Measurements from ENCODE around the gene NHLH1. TPM values are rescaled to one million over a fixed set of nuclear protein-coding genes. Genes with fewer than 3 reads are reported as not detected.

NHLH1 gene
- polyA plus RNA-seq, 3 donors, result 1.0 TPM; not detected in 2

GRCh38 chr1:160373696-160374095, 6.8 kb downstream of the NHLH1 start:
- TF ChIP-seq CTCF (IDR thresholded peaks at IDR 0.05), result no peak
- Histone ChIP-seq H3K4me1 (ENCODE audit: control insufficient read depth in 1 of 2, insufficient read depth in 2 of 2, low read length in 2 of 2) (peaks cover 28 to 37% of the 10 kb centered on the region in 2 donors), H4K20me1 (ENCODE audit: insufficient read depth, low read length) (no peaks in the 10 kb centered on the region), H3K9ac (ENCODE audit: insufficient read depth, low read length, poor library complexity, severe bottlenecking) (no peak overlapping the region), H2AFZ (ENCODE audit: insufficient read depth, low read depth, low read length, poor library complexity, severe bottlenecking) (no peak overlapping the region), H3K36me3 (replicated peaks in 1 of 2; ENCODE audit: control insufficient read depth in 1 of 2, insufficient read depth in 2 of 2, low read length in 2 of 2) (no peaks in the 10 kb centered on the region), H3K79me2 (ENCODE audit: insufficient read depth, low read length) (no peaks in the 10 kb centered on the region), H3K9me3 (replicated peaks in 1 of 2; ENCODE audit: control insufficient read depth in 1 of 2, insufficient read depth in 1 of 2, low read length in 2 of 2) (no peaks in the 10 kb centered on the region), H3K4me2 (replicated peaks; ENCODE audit: extremely low read depth, low read length, poor library complexity, severe bottlenecking) (no peak overlapping the region), H3K4me3 (replicated peaks in 1 of 3; ENCODE audit: low read depth in 2 of 3, low read length in 3 of 3) (no peak overlapping the region), H3K27me3 (ENCODE audit: control insufficient read depth in 2 of 2, insufficient read depth in 2 of 2, low read length in 2 of 2) (no peaks in the 10 kb centered on the region), H3K27ac (ENCODE audit: low read depth in 1 of 2, low read length in 2 of 2) (no peak overlapping the region)
- Mint-ChIP-seq H3K27ac (peak overlapping the region in 1 of 7 donors; percentile 4), H3K4me1 (peaks cover 36% of the 10 kb centered on the region), H3K36me3 (no peaks in the 10 kb centered on the region), H3K4me3 (no peak overlapping the region), H3K9me3 (peaks cover 0 to 2% (median 0%) of the 10 kb centered on the region in 7 donors), H3K27me3 (ENCODE audit: low read depth in 3 of 3) (peaks cover 2 to 7% (median 4%) of the 10 kb centered on the region in 3 donors)
- 50% methylated on average over 2 of the region's 4 CpGs for WGBS (ENCODE audit: insufficient coverage)
- intact Hi-C loops (cut with micrococcal nuclease), result no loop called here
- no peak for DNase-seq

- TF ChIP-seq CTCF (IDR thresholded peaks at IDR 0.05), result no peak
- H2AFZ ChIP-seq (ENCODE audit: insufficient read depth, low read depth, low read length, poor library complexity, severe bottlenecking), result peak overlapping the region; percentile 78
- WGBS (ENCODE audit: insufficient coverage), result 81% methylated on average over 6 of the region's 6 CpGs
- H3K27me3 ChIP-seq (ENCODE audit: control insufficient read depth in 2 of 2, insufficient read depth in 2 of 2, low read length in 2 of 2), result no peaks in the 10 kb centered on the region
- no peaks in the 10 kb centered on the region for H3K9me3 ChIP-seq (replicated peaks in 1 of 2; ENCODE audit: control insufficient read depth in 1 of 2, insufficient read depth in 1 of 2, low read length in 2 of 2)
- Mint-ChIP-seq H3K27ac (peak overlapping the region in 5 of 7 donors; percentile 10 to 95 (median 73)), H3K4me1 (peaks cover 39% of the 10 kb centered on the region), H3K4me3 (no peak overlapping the region), H3K9me3 (peaks cover 0 to 2% (median 0%) of the 10 kb centered on the region in 7 donors), H3K27me3 (ENCODE audit: low read depth in 3 of 3) (peaks cover 3 to 8% (median 5%) of the 10 kb centered on the region in 3 donors), H3K36me3 (no peaks in the 10 kb centered on the region)
- peak overlapping the region in 1 of 3 experiments; percentile 30 for H3K4me3 ChIP-seq (replicated peaks in 1 of 3; ENCODE audit: low read depth in 2 of 3, low read length in 3 of 3)
- no peaks in the 10 kb centered on the region for H4K20me1 ChIP-seq (ENCODE audit: insufficient read depth, low read length)
- peak overlapping the region; percentile 50 to 75 for H3K27ac ChIP-seq (ENCODE audit: low read depth in 1 of 2, low read length in 2 of 2)
- H3K4me1 ChIP-seq (ENCODE audit: control insufficient read depth in 1 of 2, insufficient read depth in 2 of 2, low read length in 2 of 2), result peaks cover 28 to 37% of the 10 kb centered on the region in 2 donors
- intact Hi-C loops (cut with micrococcal nuclease), result loop anchor here in 1 of 2 donors (5.0 kb wide), 2 partner anchors 37 to 182 kb away; partner anchors contain the start of gene CASQ1
- H3K36me3 ChIP-seq (replicated peaks in 1 of 2; ENCODE audit: control insufficient read depth in 1 of 2, insufficient read depth in 2 of 2, low read length in 2 of 2), result no peaks in the 10 kb centered on the region
- no peak overlapping the region for H3K9ac ChIP-seq (ENCODE audit: insufficient read depth, low read length, poor library complexity, severe bottlenecking)
- H3K79me2 ChIP-seq (ENCODE audit: insufficient read depth, low read length), result no peaks in the 10 kb centered on the region
- DNase-seq, result no peak
- H3K4me2 ChIP-seq (replicated peaks; ENCODE audit: extremely low read depth, low read length, poor library complexity, severe bottlenecking), result peak overlapping the region; percentile 74
Measured at GRCh38 chr1:160374306-160375110, 7.6 kb downstream of the NHLH1 start.

Measured in CD14-positive monocyte (primary cell).